Measurements from ENCODE around the gene NSMCE1. TPM values are rescaled to one million over a fixed set of nuclear protein-coding genes. Genes with fewer than 3 reads are reported as not detected.
A peak's percentile ranks its signal among the peaks of the same experiment; 100 is the strongest.

The NSMCE1 gene
- total RNA-seq, 1 experiment from 2014 or later: 37.0 TPM

DNA sequence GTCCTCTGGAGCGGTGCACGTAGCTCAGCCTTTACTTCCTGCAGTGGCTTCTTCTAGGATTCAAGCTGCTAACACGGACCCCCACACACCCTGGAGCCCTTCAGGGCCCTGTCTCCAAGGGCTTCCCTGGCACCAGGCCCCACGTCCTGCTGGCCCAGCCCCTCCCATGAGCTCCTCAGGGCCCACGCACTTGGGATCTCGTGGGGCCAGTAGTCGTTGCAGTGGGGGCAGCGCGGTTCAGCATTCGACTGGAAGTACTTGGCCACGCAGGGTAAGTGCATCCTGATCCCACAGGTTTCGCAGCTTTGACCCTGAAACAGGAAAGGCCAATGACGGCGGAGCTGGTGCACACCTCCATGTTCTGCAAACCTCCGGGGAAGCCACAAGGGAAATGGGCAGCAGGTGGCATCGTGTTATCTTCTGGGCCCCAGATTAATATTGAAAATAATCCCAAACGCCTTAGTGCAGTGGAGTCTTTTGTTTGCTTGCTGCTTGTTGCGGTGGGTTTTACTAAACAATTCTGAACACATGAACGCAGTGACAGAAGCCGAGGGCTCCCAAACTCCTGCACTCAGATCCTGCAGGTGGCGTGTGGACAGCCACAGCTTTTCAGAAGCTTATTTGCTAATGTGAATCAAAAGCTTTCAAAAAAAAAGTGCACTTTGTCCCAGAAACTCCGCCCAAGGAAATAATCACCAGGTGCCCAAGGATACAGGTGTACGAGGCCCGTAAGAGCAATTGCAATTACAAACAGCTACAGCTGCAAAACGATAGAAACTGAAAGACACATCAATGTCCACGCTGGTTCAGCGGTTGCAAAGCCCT is 42.8 kb downstream of the NSMCE1 start:
- H3K27me3 ChIP-seq (replicated peaks; ENCODE audit: control insufficient read depth, insufficient read depth, low read length): no peaks in the 10 kb centered on the region
- peaks cover 6% of the 10 kb centered on the region; the same call in 1 of the 2 replicates for H3K4me1 ChIP-seq
- intact Hi-C loops (cut with micrococcal nuclease; ENCODE audit: unreplicated experiment): no loop called here
- no peak overlapping the region for H3K4me3 ChIP-seq (ENCODE audit: low read depth, low read length)
- ChIA-PET CTCF (interaction anchor here (0.6 to 1.6 kb wide), 7 partner anchors 9 to 150 kb away, joined by 3 to 11 read pairs (median 5); partner anchors contain the start of gene KDM8), POLR2A (interaction anchor here (1.0 kb wide), 2 partner anchors 22 to 150 kb away, joined by 4 to 6 read pairs; partner anchors contain the start of gene KDM8)
- Mint-ChIP-seq H3K36me3 (ENCODE audit: insufficient read depth, unreplicated experiment) (peaks cover 19% of the 10 kb centered on the region), H3K4me3 (ENCODE audit: unreplicated experiment) (no peak overlapping the region), H3K9me3 (ENCODE audit: unreplicated experiment) (no peaks in the 10 kb centered on the region), H3K27ac (ENCODE audit: unreplicated experiment) (no peak overlapping the region), H3K27me3 (ENCODE audit: insufficient read depth, unreplicated experiment) (no peaks in the 10 kb centered on the region), H3K4me1 (ENCODE audit: low read depth, unreplicated experiment) (peaks cover 6% of the 10 kb centered on the region)
- peak in 1 of 2 experiments; percentile 37 for DNase-seq
- no TSS peak for BruUV-seq (replicated peaks)
- H3K9me3 ChIP-seq: no peaks in the 10 kb centered on the region
- peak in 1 of 2 experiments; percentile 36 for TF ChIP-seq CTCF (IDR thresholded peaks at IDR 0.05; ENCODE audit: insufficient read depth in 1 of 2, low read depth in 1 of 2, low read length in 1 of 2, severe bottlenecking in 1 of 2, unreplicated experiment in 1 of 2)
- no peaks in the 10 kb centered on the region for H3K36me3 ChIP-seq (ENCODE audit: control insufficient read depth, insufficient read depth, low read length)

DNA sequence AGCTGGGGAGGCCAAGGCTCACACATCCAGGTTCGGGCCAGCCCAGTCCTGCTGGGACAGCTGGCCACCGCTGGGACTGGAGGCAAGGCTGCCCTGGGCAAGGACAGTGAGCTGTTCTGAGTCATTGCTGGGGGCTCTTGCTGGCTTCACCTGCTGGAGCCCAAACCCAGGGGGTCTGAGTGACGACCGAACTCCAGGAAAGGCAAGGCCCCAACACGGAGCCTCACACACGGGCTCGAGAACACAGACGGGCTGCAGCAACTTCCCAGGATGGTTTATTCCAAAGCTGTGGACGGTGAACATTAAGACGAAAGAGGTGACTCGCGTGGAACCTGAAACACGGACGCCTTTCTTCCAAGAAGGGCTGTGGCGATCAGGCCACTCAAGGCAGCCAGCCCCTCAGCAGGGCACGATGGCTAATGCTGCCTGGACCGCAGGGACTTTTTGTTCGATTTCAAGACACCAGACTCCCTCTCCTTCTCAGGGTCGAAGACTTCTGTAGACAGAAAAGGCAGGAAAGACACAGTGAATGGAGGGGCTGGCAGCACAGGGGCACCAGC is 43.8 kb downstream of the NSMCE1 start:
- no TSS peak for BruUV-seq (replicated peaks)
- no peaks in the 10 kb centered on the region for H3K9me3 Mint-ChIP-seq (ENCODE audit: unreplicated experiment)
- ChIA-PET CTCF (interaction anchor here (0.6 to 1.6 kb wide), 3 partner anchors 10 to 143 kb away, joined by 3 to 11 read pairs (median 7); no protein-coding TSS in a partner anchor), POLR2A (interaction anchor here (1.0 kb wide), 1 partner anchor 150 kb away, joined by 4 read pairs; no protein-coding TSS in a partner anchor)
- no peaks in the 10 kb centered on the region for H3K9me3 ChIP-seq
- H3K27ac Mint-ChIP-seq (ENCODE audit: unreplicated experiment): no peak overlapping the region
- H3K4me3 Mint-ChIP-seq (ENCODE audit: unreplicated experiment): no peak overlapping the region
- no peaks in the 10 kb centered on the region for H3K36me3 ChIP-seq (ENCODE audit: control insufficient read depth, insufficient read depth, low read length)
- no peak for DNase-seq
- no peak for TF ChIP-seq CTCF (IDR thresholded peaks at IDR 0.05; ENCODE audit: insufficient read depth in 1 of 2, low read depth in 1 of 2, low read length in 1 of 2, severe bottlenecking in 1 of 2, unreplicated experiment in 1 of 2)
- H3K4me3 ChIP-seq (ENCODE audit: low read depth, low read length): no peak overlapping the region
- H3K27me3 Mint-ChIP-seq (ENCODE audit: insufficient read depth, unreplicated experiment): no peaks in the 10 kb centered on the region
- peaks cover 19% of the 10 kb centered on the region for H3K36me3 Mint-ChIP-seq (ENCODE audit: insufficient read depth, unreplicated experiment)
- no peaks in the 10 kb centered on the region for H3K27me3 ChIP-seq (replicated peaks; ENCODE audit: control insufficient read depth, insufficient read depth, low read length)
- H3K4me1 ChIP-seq: peaks cover 6% of the 10 kb centered on the region; the same call in 1 of the 2 replicates
- intact Hi-C loops (cut with micrococcal nuclease; ENCODE audit: unreplicated experiment): no loop called here
- H3K4me1 Mint-ChIP-seq (ENCODE audit: low read depth, unreplicated experiment): peaks cover 6% of the 10 kb centered on the region

GRCh38 chr16:27224271-27224737 is 44.3 kb downstream of the NSMCE1 start:
- CTCF ChIA-PET: no interaction called here
- Mint-ChIP-seq H3K27me3 (ENCODE audit: insufficient read depth, unreplicated experiment) (no peaks in the 10 kb centered on the region), H3K36me3 (ENCODE audit: insufficient read depth, unreplicated experiment) (peaks cover 19% of the 10 kb centered on the region), H3K27ac (ENCODE audit: unreplicated experiment) (no peak overlapping the region), H3K4me1 (ENCODE audit: low read depth, unreplicated experiment) (peaks cover 6% of the 10 kb centered on the region), H3K4me3 (ENCODE audit: unreplicated experiment) (no peak overlapping the region), H3K9me3 (ENCODE audit: unreplicated experiment) (no peaks in the 10 kb centered on the region)
- POLR2A ChIA-PET: no interaction called here
- DNase-seq: no peak
- no peaks in the 10 kb centered on the region for H3K9me3 ChIP-seq
- TF ChIP-seq CTCF (IDR thresholded peaks at IDR 0.05; ENCODE audit: insufficient read depth in 1 of 2, low read depth in 1 of 2, low read length in 1 of 2, severe bottlenecking in 1 of 2, unreplicated experiment in 1 of 2): no peak
- intact Hi-C loops (cut with micrococcal nuclease; ENCODE audit: unreplicated experiment): no loop called here
- BruUV-seq (replicated peaks): no TSS peak
- H3K4me3 ChIP-seq (ENCODE audit: low read depth, low read length): no peak overlapping the region
- H3K36me3 ChIP-seq (ENCODE audit: control insufficient read depth, insufficient read depth, low read length): no peaks in the 10 kb centered on the region
- no peaks in the 10 kb centered on the region for H3K27me3 ChIP-seq (replicated peaks; ENCODE audit: control insufficient read depth, insufficient read depth, low read length)
- peaks cover 6% of the 10 kb centered on the region; the same call in 1 of the 2 replicates for H3K4me1 ChIP-seq

All from Caco-2 (cell line).